HG03571 (cell line): ENCODE measurements around the gene BCORL1.

Experiments used
- ATAC-seq: cut with Tn5 transposase; IDR thresholded peaks from one replicate; pipeline ENCODE4 v1.9.1; 2021; ENCODE audit not compliant: unreplicated experiment

The BCORL1 gene

GRCh38 chrX:130090364-130090763 is 107.9 kb downstream of the BCORL1 start:
- no peak for ATAC-seq

- ATAC-seq, result peak; percentile 97
Observed at GRCh38 chrX:130091980-130092522, 109.6 kb downstream of the BCORL1 start.

GRCh38 chrX:130093271-130093670 is 110.8 kb downstream of the BCORL1 start:
- ATAC-seq, result no peak

GRCh38 chrX:130094696-130095095 is 112.3 kb downstream of the BCORL1 start:
- no peak for ATAC-seq

GRCh38 chrX:130095249-130096030 is 113.0 kb downstream of the BCORL1 start:
- no peak for ATAC-seq

GRCh38 chrX:130097507-130098209 is 115.2 kb downstream of the BCORL1 start:
- ATAC-seq, result no peak

GRCh38 chrX:130098210-130098552 is 115.7 kb downstream of the BCORL1 start:
- no peak for ATAC-seq

GRCh38 chrX:130100180-130100579 is 117.7 kb downstream of the BCORL1 start:
- no peak for ATAC-seq

- no peak for ATAC-seq
Observed at GRCh38 chrX:130103605-130104004, 121.2 kb downstream of the BCORL1 start.

GRCh38 chrX:130105244-130105643 is 122.8 kb downstream of the BCORL1 start:
- no peak for ATAC-seq

GRCh38 chrX:130106071-130106470 is 123.6 kb downstream of the BCORL1 start:
- ATAC-seq, result no peak
